Peyer's patch (tissue), 4 donors: ENCODE results near the gene FARP2. TPM values are rescaled to one million over a fixed set of nuclear protein-coding genes. Genes with fewer than 3 reads are reported as not detected.

Experiments used
- DNase-seq, 3 donors: peaks; one replicate each; pipeline ENCODE4 v3.0.0-alpha.2; 2017 to 2019
- H3K27ac ChIP-seq, 4 donors: fragments of 200-600 bp; sonication (generic); one replicate each; pipeline ENCODE4 v1.5.1; 2016 to 2019
- H3K27me3 ChIP-seq, 2 donors: fragments of 200-600 bp; sonication (generic); one replicate each; pipeline ENCODE4 v1.5.1; 2019
- H3K36me3 ChIP-seq, 3 donors: fragments of 200-600 bp; sonication (generic); one replicate each; pipeline ENCODE4 v1.5.1; 2016 to 2019
- H3K4me1 ChIP-seq, 4 donors: fragments of 200-600 bp; sonication (generic); one replicate each; pipeline ENCODE4 v1.5.1; 2016 to 2019
- H3K4me3 ChIP-seq, 4 donors: fragments of 200-600 bp; sonication (generic); 1 replicate in 3 of 4; 2 replicates in 1 of 4; pipeline ENCODE4 v1.5.1; 2016 to 2019; ENCODE audit warnings: mild to moderate bottlenecking in 1 of 4
- H3K9me3 ChIP-seq, 4 donors: fragments of 200-600 bp; sonication (generic); one replicate each; pipeline ENCODE4 v1.5.1; 2016 to 2019; ENCODE audit warnings: mild to moderate bottlenecking in 1 of 4
- POLR2A ChIP-seq, 2 donors: fragments of 450-650 bp; IDR thresholded peaks; one replicate each; pipeline ENCODE4 v1.5.1; 2017; ENCODE audit warnings: antibody characterized with exemption in 2 of 2, mild to moderate bottlenecking in 2 of 2, moderate library complexity in 2 of 2
- total RNA-seq, 4 donors: library from RNA; depleted of rRNA; stranded (reverse); fragments of >200 nt; gene quantifications; one replicate each; pipeline ENCODE4 v1.1.0, GENCODE V29; 2016
- TF ChIP-seq, protein P1 (sequence below), 6 experiments: fragments of 450-650 bp in 4 of 6; fragments of 200-600 bp in 2 of 6; sonication (generic) in 1 of 6; IDR thresholded peaks; one replicate each; pipeline ENCODE4 v1.5.1; 2017 to 2019; ENCODE audit warnings: antibody characterized with exemption in 6 of 6, mild to moderate bottlenecking in 3 of 6, moderate library complexity in 1 of 6

Gene FARP2
- total RNA-seq, 4 donors from 2014 or later, result 107 to 169 (median 140) TPM

DNA sequence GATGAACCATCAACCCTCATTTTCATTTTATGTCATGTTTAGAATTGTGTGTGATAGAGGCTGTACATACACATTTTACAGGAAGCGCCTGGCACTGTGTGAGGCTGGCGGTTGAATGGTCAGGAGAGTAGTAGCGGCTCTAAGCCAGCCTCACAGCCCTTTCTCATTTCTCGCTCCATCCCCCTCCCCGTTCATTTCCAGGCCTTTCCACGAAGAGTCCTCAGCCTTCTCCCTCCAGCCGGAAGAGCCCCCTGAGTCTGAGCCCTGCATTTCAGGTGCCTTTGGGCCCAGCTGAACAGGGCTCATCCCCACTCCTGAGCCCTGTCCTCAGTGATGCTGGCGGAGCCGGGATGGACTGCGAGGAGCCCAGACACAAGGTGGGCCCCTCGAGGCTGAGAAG, 100.5 kb downstream of the FARP2 start:
- Histone ChIP-seq H3K36me3 (no peaks in the 10 kb centered on the region), H3K27me3 (no peaks in the 10 kb centered on the region), H3K4me3 (no peak overlapping the region), H3K9me3 (no peaks in the 10 kb centered on the region), H3K4me1 (no peaks in the 10 kb centered on the region), H3K27ac (no peak overlapping the region)
- TF ChIP-seq, protein P1, sequence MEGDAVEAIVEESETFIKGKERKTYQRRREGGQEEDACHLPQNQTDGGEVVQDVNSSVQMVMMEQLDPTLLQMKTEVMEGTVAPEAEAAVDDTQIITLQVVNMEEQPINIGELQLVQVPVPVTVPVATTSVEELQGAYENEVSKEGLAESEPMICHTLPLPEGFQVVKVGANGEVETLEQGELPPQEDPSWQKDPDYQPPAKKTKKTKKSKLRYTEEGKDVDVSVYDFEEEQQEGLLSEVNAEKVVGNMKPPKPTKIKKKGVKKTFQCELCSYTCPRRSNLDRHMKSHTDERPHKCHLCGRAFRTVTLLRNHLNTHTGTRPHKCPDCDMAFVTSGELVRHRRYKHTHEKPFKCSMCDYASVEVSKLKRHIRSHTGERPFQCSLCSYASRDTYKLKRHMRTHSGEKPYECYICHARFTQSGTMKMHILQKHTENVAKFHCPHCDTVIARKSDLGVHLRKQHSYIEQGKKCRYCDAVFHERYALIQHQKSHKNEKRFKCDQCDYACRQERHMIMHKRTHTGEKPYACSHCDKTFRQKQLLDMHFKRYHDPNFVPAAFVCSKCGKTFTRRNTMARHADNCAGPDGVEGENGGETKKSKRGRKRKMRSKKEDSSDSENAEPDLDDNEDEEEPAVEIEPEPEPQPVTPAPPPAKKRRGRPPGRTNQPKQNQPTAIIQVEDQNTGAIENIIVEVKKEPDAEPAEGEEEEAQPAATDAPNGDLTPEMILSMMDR (IDR thresholded peaks at IDR 0.05), result no peak
- no peak for TF ChIP-seq POLR2A (IDR thresholded peaks at IDR 0.05)
- DNase-seq, result no peak

GRCh38 chr2:241458687-241459086, 102.6 kb downstream of the FARP2 start:
- no peaks in the 10 kb centered on the region for H3K4me1 ChIP-seq
- TF ChIP-seq POLR2A (IDR thresholded peaks at IDR 0.05), result no peak
- no peak for DNase-seq
- no peaks in the 10 kb centered on the region for H3K9me3 ChIP-seq
- H3K36me3 ChIP-seq, result peaks cover 0 to 7% (median 0%) of the 10 kb centered on the region in 3 donors
- no peak overlapping the region for H3K27ac ChIP-seq
- no peaks in the 10 kb centered on the region for H3K27me3 ChIP-seq
- H3K4me3 ChIP-seq, result no peak overlapping the region

DNA sequence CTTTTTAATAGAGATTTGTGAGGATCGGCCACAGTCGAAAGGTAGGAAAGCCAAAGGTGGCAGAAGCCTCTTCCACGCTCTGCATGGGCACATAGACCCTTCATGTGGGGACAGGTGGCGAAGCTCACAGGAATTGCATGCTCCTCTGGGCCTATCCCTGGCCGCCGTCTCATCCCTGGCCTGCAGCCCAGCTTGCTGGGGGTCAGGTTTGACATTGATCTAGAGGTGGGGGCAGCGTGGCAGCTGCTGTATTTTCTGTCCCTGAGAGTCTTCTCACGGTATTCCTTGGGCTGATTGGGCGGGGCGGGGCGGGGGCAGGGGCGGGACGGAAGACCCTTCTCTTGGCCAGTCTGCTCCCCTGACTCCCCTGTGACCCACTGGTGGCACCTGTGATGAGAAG, 103.4 kb downstream of the FARP2 start:
- Histone ChIP-seq H3K36me3 (peaks cover 0 to 12% (median 0%) of the 10 kb centered on the region in 3 donors), H3K27ac (no peak overlapping the region), H3K27me3 (no peaks in the 10 kb centered on the region), H3K4me3 (no peak overlapping the region), H3K4me1 (no peaks in the 10 kb centered on the region), H3K9me3 (no peaks in the 10 kb centered on the region)
- TF ChIP-seq, protein P1 (IDR thresholded peaks at IDR 0.05), result no peak
- TF ChIP-seq POLR2A (IDR thresholded peaks at IDR 0.05), result no peak
- DNase-seq, result no peak

GRCh38 chr2:241460631-241461030, 104.5 kb downstream of the FARP2 start:
- H3K4me3 ChIP-seq, result no peak overlapping the region
- H3K36me3 ChIP-seq, result peaks cover 0 to 12% (median 0%) of the 10 kb centered on the region in 3 donors
- no peaks in the 10 kb centered on the region for H3K4me1 ChIP-seq
- H3K27ac ChIP-seq, result no peak overlapping the region
- DNase-seq, result no peak
- H3K9me3 ChIP-seq, result no peaks in the 10 kb centered on the region
- no peaks in the 10 kb centered on the region for H3K27me3 ChIP-seq
- TF ChIP-seq, protein P1 (IDR thresholded peaks at IDR 0.05), result no peak
- TF ChIP-seq POLR2A (IDR thresholded peaks at IDR 0.05), result no peak

GRCh38 chr2:241461693-241462677, 105.9 kb downstream of the FARP2 start:
- no peaks in the 10 kb centered on the region for H3K9me3 ChIP-seq
- H3K4me1 ChIP-seq, result no peaks in the 10 kb centered on the region
- H3K4me3 ChIP-seq, result no peak overlapping the region
- TF ChIP-seq, protein P1 (IDR thresholded peaks at IDR 0.05), result no peak
- TF ChIP-seq POLR2A (IDR thresholded peaks at IDR 0.05), result no peak
- no peak for DNase-seq
- no peak overlapping the region for H3K27ac ChIP-seq
- peaks cover 0 to 18% (median 0%) of the 10 kb centered on the region in 3 donors for H3K36me3 ChIP-seq
- no peaks in the 10 kb centered on the region for H3K27me3 ChIP-seq
